BLaER1 treated with 17β-estradiol and CSF1 and Interleukin-3, amounts not matched to agents 10 nM and 100 nM (cell line): ENCODE data around the gene HRAS.
"Not testable (repeated sequence)": the region's sequence is repeated elsewhere in the genome, so short reads cannot be mapped to it uniquely, and the experiment has no call there.

Experiments used
- H3K27ac ChIP-seq, 11 experiments: shearing (Covaris generic); formaldehyde crosslinking; 2 replicates each; pipeline ENCODE4 v1.8.1; 2022
- H3K27me3 ChIP-seq, 11 experiments: shearing (Covaris generic); formaldehyde crosslinking; 2 replicates each; pipeline ENCODE4 v1.8.1; 2022
- H3K36me3 ChIP-seq, 11 experiments: shearing (Covaris generic); formaldehyde crosslinking; 2 replicates each; pipeline ENCODE4 v1.8.1; 2022
- H3K4me1 ChIP-seq, 10 experiments: shearing (Covaris generic); formaldehyde crosslinking; 2 replicates each; pipeline ENCODE4 v1.8.1; 2022
- H3K4me2 ChIP-seq, 11 experiments: shearing (Covaris generic); formaldehyde crosslinking; 2 replicates each; pipeline ENCODE4 v1.8.1; 2022
- H3K4me3 ChIP-seq, 10 experiments: shearing (Covaris generic); formaldehyde crosslinking; 2 replicates each; pipeline ENCODE4 v1.8.1; 2022
- H3K9ac ChIP-seq, 11 experiments: shearing (Covaris generic); formaldehyde crosslinking; 2 replicates each; pipeline ENCODE4 v1.8.1; 2022
- H3K9me3 ChIP-seq, 11 experiments: shearing (Covaris generic); formaldehyde crosslinking; replicated peaks in 1 of 11; 2 replicates each; pipeline ENCODE4 v1.8.1; 2022
- H4K20me1 ChIP-seq, 11 experiments: shearing (Covaris generic); formaldehyde crosslinking; 2 replicates each; pipeline ENCODE4 v1.8.1; 2022
- Cebpa-rat ChIP-seq, 11 experiments: shearing (Covaris generic); IDR thresholded peaks; 2 replicates each; pipeline ENCODE4 v1.8.1; 2022

HRAS gene

DNA sequence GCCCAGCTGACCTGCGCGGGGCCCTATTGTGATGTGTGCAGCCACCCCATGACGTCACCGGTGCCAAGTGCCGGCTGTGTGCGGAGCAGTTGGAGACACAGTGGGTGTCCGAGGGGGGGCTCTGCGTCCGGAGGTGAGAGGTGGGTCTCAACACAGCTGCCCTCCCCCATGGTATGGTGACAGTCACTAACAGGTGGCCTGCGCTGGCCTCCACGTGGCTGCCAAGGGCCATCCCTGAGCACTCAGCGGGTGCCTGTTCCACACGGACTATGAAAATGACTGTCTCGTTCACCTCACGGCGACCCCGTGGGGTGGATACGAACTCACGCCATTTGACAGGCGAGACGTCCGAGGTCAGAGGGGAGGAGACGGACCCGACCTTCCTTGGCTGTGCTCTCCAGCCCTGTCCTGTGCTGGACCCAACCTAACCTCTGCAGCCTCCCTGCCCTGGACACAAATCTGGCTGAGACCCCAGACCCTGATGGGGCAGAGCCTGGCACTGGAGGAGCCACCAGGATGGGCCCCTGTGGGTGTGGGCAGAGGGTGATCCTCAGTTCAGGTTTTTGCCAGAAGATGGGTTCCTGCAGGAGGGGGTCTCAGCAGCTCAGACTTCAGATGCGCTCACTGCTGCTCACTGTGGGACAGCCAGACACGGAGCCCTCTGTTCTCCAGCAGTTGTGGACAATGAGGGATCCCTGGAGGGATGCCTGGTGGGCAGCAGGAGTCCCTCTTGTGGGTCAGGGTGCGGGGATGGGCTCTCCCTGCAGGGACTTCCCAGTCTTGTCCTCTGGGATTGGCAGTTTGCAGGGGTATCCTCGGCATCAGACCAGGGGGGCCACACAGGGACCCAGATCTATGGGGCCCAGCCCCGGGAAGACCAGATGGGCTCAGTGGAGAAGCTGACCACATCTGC lies 6.3 kb downstream of the HRAS start:
- no peak overlapping the region for H3K4me3 ChIP-seq
- H3K9ac ChIP-seq: peak overlapping the region in 4 of 11 experiments; percentile 0 to 27 (median 20); a peak in 3 of 22 replicates
- no peak overlapping the region for H3K4me2 ChIP-seq
- H3K9me3 ChIP-seq: no peaks in the 10 kb centered on the region
- H3K27me3 ChIP-seq: no peaks in the 10 kb centered on the region
- no peak overlapping the region for H3K27ac ChIP-seq
- peaks cover 24 to 50% (median 42%) of the 10 kb centered on the region in 11 experiments for H3K36me3 ChIP-seq
- peaks cover 30 to 50% (median 40%) of the 10 kb centered on the region in 11 experiments for H4K20me1 ChIP-seq
- no peak for TF ChIP-seq Cebpa-rat (IDR thresholded peaks at IDR 0.05)
- peaks cover 5 to 20% (median 15%) of the 10 kb centered on the region in 10 experiments for H3K4me1 ChIP-seq

- Histone ChIP-seq H4K20me1 (peaks cover 23 to 42% (median 33%) of the 10 kb centered on the region in 11 experiments; a peak in 20 of 22 replicates), H3K4me2 (no peak overlapping the region), H3K9ac (no peak overlapping the region), H3K36me3 (peaks cover 19 to 42% (median 35%) of the 10 kb centered on the region in 11 experiments), H3K4me1 (peaks cover 0 to 12% (median 8%) of the 10 kb centered on the region in 10 experiments; a peak in 11 of 20 replicates), H3K4me3 (no peak overlapping the region), H3K9me3 (no peaks in the 10 kb centered on the region), H3K27me3 (no peaks in the 10 kb centered on the region), H3K27ac (no peak overlapping the region)
- no peak for TF ChIP-seq Cebpa-rat (IDR thresholded peaks at IDR 0.05)
Observed at GRCh38 chr11:528166-528814, 7.1 kb downstream of the HRAS start.

DNA sequence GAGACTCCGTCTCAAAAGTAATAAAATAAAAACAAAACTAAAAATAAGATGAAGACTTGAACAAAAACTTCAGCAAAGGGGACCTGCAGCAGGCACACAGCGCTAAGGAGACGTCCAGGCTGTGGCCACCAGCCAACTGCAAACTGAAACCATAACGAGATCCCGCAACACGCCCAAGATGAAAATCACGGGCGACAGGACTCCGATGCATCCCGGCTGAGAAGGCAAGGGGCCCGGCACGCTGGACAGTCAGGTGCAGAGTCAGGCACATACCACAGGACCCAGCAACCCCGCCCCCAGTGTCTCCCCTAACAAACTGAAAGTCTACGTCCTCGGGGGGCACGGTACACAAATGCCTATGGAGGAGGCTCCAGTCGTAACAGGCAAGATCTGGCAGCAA lies 9.2 kb downstream of the HRAS start:
- Histone ChIP-seq H3K9ac (no peak overlapping the region), H3K4me3 (no peak overlapping the region), H4K20me1 (peaks cover 2 to 21% (median 12%) of the 10 kb centered on the region in 11 experiments; a peak in 15 of 22 replicates), H3K4me1 (peaks cover 0 to 2% (median under 1%) of the 10 kb centered on the region in 10 experiments; a peak in 2 of 20 replicates), H3K36me3 (peaks cover 0 to 21% (median 14%) of the 10 kb centered on the region in 11 experiments; a peak in 20 of 22 replicates), H3K4me2 (no peak overlapping the region), H3K27ac (no peak overlapping the region), H3K9me3 (no peaks in the 10 kb centered on the region), H3K27me3 (no peaks in the 10 kb centered on the region)
- TF ChIP-seq Cebpa-rat (IDR thresholded peaks at IDR 0.05): no peak

- Histone ChIP-seq H3K4me2 (no peak overlapping the region), H4K20me1 (peaks cover 0 to 4% (median 0%) of the 10 kb centered on the region in 11 experiments; a peak in 2 of 22 replicates), H3K36me3 (peaks cover 0 to 8% (median 0%) of the 10 kb centered on the region in 11 experiments; a peak in 7 of 22 replicates), H3K27ac (no peak overlapping the region), H3K4me3 (no peak overlapping the region), H3K4me1 (peaks cover 0 to 12% (median 6%) of the 10 kb centered on the region in 10 experiments; a peak in 14 of 20 replicates), H3K9ac (no peak overlapping the region), H3K9me3 (peaks cover 11 to 13% (median 12%) of the 10 kb centered on the region in 11 experiments; a peak in 21 of 22 replicates), H3K27me3 (no peaks in the 10 kb centered on the region)
- no peak for TF ChIP-seq Cebpa-rat (IDR thresholded peaks at IDR 0.05)
Observed at GRCh38 chr11:521177-521688, 14.1 kb downstream of the HRAS start.

DNA sequence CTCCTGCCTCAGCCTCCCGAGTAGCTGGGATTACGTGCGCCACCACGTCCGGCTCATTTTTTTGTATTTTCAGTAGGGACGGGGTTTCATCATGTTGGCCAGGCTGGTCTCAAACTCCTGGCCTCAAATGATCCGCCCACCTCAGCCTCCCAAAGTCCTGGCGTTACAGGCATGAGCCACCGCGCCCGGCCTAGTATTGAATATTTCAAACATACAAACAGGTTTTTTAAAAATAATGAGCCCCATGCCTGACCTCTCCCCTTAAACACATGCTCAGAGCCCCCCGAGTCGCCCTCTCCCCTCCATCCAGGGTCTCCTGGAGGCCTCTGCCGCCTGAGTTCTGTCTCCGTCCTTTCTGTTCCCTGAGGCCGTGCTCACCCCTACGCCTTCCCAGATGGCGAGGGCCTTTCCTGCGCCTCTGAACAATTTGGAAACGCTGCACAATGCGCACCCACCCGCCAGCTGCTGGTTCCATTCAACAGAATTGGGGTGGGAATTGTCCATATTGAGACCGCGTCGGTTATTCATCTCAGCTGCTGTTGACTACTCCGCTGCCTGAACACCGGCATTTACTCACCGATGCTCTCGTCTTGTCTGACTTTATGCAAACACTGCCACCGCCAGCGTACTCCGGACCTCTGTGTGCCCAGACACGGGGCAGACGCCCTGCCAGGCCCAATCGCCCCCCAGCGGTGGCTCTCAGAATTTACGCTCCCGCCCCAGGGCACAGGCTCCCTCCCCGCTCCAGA lies 14.8 kb downstream of the HRAS start:
- TF ChIP-seq Cebpa-rat (IDR thresholded peaks at IDR 0.05): no peak
- no peak overlapping the region for H3K27ac ChIP-seq
- no peak overlapping the region for H3K4me3 ChIP-seq
- H3K9ac ChIP-seq: no peak overlapping the region
- no peak overlapping the region for H3K4me2 ChIP-seq
- peaks cover 0 to 4% (median 0%) of the 10 kb centered on the region in 11 experiments; a peak in 1 of 22 replicates for H4K20me1 ChIP-seq
- H3K9me3 ChIP-seq: peaks cover 12 to 17% (median 16%) of the 10 kb centered on the region in 11 experiments; a peak in 21 of 22 replicates
- H3K4me1 ChIP-seq: peaks cover 0 to 12% (median 6%) of the 10 kb centered on the region in 10 experiments; a peak in 14 of 20 replicates
- H3K36me3 ChIP-seq: peaks cover 0 to 10% (median 4%) of the 10 kb centered on the region in 11 experiments; a peak in 7 of 22 replicates
- no peaks in the 10 kb centered on the region for H3K27me3 ChIP-seq

GRCh38 chr11:518463-519202 lies 16.7 kb downstream of the HRAS start:
- H3K9ac ChIP-seq: peak overlapping the region in 2 of 11 experiments; percentile 5 to 10; a peak in 1 of 22 replicates
- peak overlapping the region in 5 of 10 experiments; percentile 9 to 38 (median 25); a peak in 7 of 20 replicates for H3K4me3 ChIP-seq

DNA sequence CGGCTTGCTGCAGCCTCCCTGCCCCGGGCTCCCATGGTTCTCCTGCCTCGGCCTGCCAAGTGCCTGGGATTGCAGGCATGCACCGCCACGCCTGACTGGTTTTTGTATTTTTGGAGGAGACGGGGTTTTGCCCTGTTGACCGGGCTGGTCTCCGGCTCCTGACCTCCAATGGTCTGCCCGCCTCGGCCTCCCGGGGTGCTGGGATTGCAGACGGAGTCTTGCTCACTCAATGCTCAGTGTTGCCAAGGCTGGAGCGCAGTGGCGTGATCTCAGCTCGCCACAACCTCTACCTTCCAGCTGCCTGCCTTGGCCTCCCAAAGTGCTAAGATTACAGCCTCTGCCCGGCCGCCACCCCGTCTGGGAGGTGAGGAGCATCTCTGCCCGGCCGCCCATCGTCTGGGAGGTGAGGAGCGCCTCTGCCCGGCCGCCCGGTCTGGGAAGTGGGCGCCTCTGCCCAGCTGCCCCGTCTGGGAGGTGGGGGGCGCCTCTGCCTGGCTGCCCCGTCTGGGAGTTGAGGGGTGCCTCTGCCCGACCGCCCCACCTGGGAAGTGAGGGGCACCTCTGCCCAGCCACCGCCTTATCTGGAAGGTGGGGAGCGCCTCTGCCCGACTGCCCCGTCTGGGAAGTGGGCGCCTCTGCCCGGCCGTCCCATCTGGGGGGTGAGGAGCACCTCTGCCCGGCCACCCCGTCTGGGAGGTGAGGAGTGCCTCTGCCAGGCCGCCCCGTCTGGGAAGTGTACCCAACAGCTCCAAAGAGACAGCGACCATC lies 18.3 kb downstream of the HRAS start:
- H3K4me3 ChIP-seq, H3K27me3 ChIP-seq, H3K27ac ChIP-seq, H3K4me2 ChIP-seq, H4K20me1 ChIP-seq, H3K9ac ChIP-seq: not testable (repeated sequence)
- Histone ChIP-seq H3K9me3 (peaks cover 12 to 17% (median 16%) of the 10 kb centered on the region in 11 experiments; a peak in 21 of 22 replicates), H3K36me3 (peaks cover 0 to 26% (median 9%) of the 10 kb centered on the region in 11 experiments; a peak in 12 of 22 replicates), H3K4me1 (peaks cover 8 to 33% (median 18%) of the 10 kb centered on the region in 10 experiments)

More at GRCh38 chr11:518463-519202, 16.7 kb downstream of the HRAS start:
- Histone ChIP-seq H3K4me1 (peaks cover 0 to 21% (median 6%) of the 10 kb centered on the region in 10 experiments; a peak in 16 of 20 replicates), H3K36me3 (peaks cover 0 to 26% (median 9%) of the 10 kb centered on the region in 11 experiments; a peak in 12 of 22 replicates), H4K20me1 (0 out of 22 replicates have a peak, but pooled peaks cover 0 to 5% (median 0%) of the 10 kb centered on the region in 11 experiments), H3K4me2 (peak overlapping the region; percentile 43 to 86 (median 67)), H3K9me3 (peaks cover 12 to 17% (median 16%) of the 10 kb centered on the region in 11 experiments; a peak in 21 of 22 replicates), H3K27ac (no peak overlapping the region; a peak in 3 of 22 replicates), H3K27me3 (no peaks in the 10 kb centered on the region)
- TF ChIP-seq Cebpa-rat (IDR thresholded peaks at IDR 0.05): no peak
